Measurements from ENCODE around the gene NXPE3.

The NXPE3 gene

GRCh38 chr3:101851072-101851770 is 72.2 kb downstream of the NXPE3 start:
- no peaks in the 10 kb centered on the region for H3K4me1 ChIP-seq (ENCODE audit: control insufficient read depth, insufficient read depth, low read length)
- ChIA-PET POLR2A (no interaction called here), CTCF (interaction anchor here (1.0 to 1.5 kb wide), 4 partner anchors 37 to 378 kb away, joined by 3 to 7 read pairs (median 4); no protein-coding TSS in a partner anchor)
- H3K36me3 ChIP-seq (ENCODE audit: control insufficient read depth in 2 of 2, insufficient read depth in 1 of 2, low read length in 2 of 2), result peaks cover 17 to 47% of the 10 kb centered on the region in 2 experiments
- TF ChIP-seq ZFP3 (tag by site-specific recombination; IDR thresholded peaks at IDR 0.05; ENCODE audit: low read depth) (no peak), MYNN (tag by site-specific recombination; IDR thresholded peaks at IDR 0.05; ENCODE audit: borderline replicate concordance) (no peak)
- TF ChIP-seq, protein P1, sequence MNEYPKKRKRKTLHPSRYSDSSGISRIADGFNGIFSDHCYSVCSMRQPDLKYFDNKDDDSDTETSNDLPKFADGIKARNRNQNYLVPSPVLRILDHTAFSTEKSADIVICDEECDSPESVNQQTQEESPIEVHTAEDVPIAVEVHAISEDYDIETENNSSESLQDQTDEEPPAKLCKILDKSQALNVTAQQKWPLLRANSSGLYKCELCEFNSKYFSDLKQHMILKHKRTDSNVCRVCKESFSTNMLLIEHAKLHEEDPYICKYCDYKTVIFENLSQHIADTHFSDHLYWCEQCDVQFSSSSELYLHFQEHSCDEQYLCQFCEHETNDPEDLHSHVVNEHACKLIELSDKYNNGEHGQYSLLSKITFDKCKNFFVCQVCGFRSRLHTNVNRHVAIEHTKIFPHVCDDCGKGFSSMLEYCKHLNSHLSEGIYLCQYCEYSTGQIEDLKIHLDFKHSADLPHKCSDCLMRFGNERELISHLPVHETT (tag by site-specific recombination; IDR thresholded peaks at IDR 0.05), result no peak
- H3K4me3 ChIP-seq (ENCODE audit: low read depth, low read length), result peak overlapping the region; percentile 91
- H3K9me3 ChIP-seq (ENCODE audit: control insufficient read depth, insufficient read depth, low read depth, low read length), result no peaks in the 10 kb centered on the region
- H3K27ac ChIP-seq (ENCODE audit: extremely low read depth, low read depth, low read length), result no peak overlapping the region

GRCh38 chr3:101851850-101852714 is 73.1 kb downstream of the NXPE3 start:
- ChIA-PET POLR2A (no interaction called here), CTCF (interaction anchor here (1.0 to 1.5 kb wide), 4 partner anchors 38 to 377 kb away, joined by 3 to 7 read pairs (median 4); no protein-coding TSS in a partner anchor)
- peak; percentile 44 for TF ChIP-seq SCRT2 (tag by site-specific recombination; IDR thresholded peaks at IDR 0.05)
- TF ChIP-seq ZNF311 (tag by site-specific recombination; IDR thresholded peaks at IDR 0.05; ENCODE audit: borderline replicate concordance), result no peak
- Histone ChIP-seq H3K4me1 (ENCODE audit: control insufficient read depth, insufficient read depth, low read length) (no peaks in the 10 kb centered on the region), H3K36me3 (ENCODE audit: control insufficient read depth in 2 of 2, insufficient read depth in 1 of 2, low read length in 2 of 2) (peaks cover 24 to 56% of the 10 kb centered on the region in 2 experiments), H3K4me3 (ENCODE audit: low read depth, low read length) (no peak overlapping the region), H3K27ac (ENCODE audit: extremely low read depth, low read depth, low read length) (no peak overlapping the region), H3K9me3 (ENCODE audit: control insufficient read depth, insufficient read depth, low read depth, low read length) (no peaks in the 10 kb centered on the region)

- peaks cover 31 to 67% of the 10 kb centered on the region in 2 experiments for H3K36me3 ChIP-seq (ENCODE audit: control insufficient read depth in 2 of 2, insufficient read depth in 1 of 2, low read length in 2 of 2)
Observed at GRCh38 chr3:101852983-101853840, 74.2 kb downstream of the NXPE3 start.

More at GRCh38 chr3:101852983-101853840, 74.2 kb downstream of the NXPE3 start:
- Histone ChIP-seq H3K4me1 (ENCODE audit: control insufficient read depth, insufficient read depth, low read length) (no peaks in the 10 kb centered on the region), H3K4me3 (ENCODE audit: low read depth, low read length) (no peak overlapping the region), H3K9me3 (ENCODE audit: control insufficient read depth, insufficient read depth, low read depth, low read length) (no peaks in the 10 kb centered on the region), H3K27ac (ENCODE audit: extremely low read depth, low read depth, low read length) (no peak overlapping the region)
- no peak for TF ChIP-seq ZNF624 (tag by site-specific recombination; IDR thresholded peaks at IDR 0.05)
- TF ChIP-seq EGR2 (tag by site-specific recombination; IDR thresholded peaks at IDR 0.05; ENCODE audit: low read depth), result no peak
- TF ChIP-seq ZNF16 (tag by site-specific recombination; IDR thresholded peaks at IDR 0.05; ENCODE audit: low read depth), result no peak
- TF ChIP-seq ZNF664 (tag by site-specific recombination; IDR thresholded peaks at IDR 0.05), result no peak
- no peak for TF ChIP-seq ZFP3 (tag by site-specific recombination; IDR thresholded peaks at IDR 0.05; ENCODE audit: low read depth)
- no peak for TF ChIP-seq ZNF175 (tag by site-specific recombination; IDR thresholded peaks at IDR 0.05)
- TF ChIP-seq, protein P2, sequence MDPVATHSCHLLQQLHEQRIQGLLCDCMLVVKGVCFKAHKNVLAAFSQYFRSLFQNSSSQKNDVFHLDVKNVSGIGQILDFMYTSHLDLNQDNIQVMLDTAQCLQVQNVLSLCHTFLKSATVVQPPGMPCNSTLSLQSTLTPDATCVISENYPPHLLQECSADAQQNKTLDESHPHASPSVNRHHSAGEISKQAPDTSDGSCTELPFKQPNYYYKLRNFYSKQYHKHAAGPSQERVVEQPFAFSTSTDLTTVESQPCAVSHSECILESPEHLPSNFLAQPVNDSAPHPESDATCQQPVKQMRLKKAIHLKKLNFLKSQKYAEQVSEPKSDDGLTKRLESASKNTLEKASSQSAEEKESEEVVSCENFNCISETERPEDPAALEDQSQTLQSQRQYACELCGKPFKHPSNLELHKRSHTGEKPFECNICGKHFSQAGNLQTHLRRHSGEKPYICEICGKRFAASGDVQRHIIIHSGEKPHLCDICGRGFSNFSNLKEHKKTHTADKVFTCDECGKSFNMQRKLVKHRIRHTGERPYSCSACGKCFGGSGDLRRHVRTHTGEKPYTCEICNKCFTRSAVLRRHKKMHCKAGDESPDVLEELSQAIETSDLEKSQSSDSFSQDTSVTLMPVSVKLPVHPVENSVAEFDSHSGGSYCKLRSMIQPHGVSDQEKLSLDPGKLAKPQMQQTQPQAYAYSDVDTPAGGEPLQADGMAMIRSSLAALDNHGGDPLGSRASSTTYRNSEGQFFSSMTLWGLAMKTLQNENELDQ (tag by site-specific recombination; IDR thresholded peaks at IDR 0.05; ENCODE audit: low read depth), result no peak
- no peak for TF ChIP-seq ZNF341 (tag by site-specific recombination; IDR thresholded peaks at IDR 0.05; ENCODE audit: low read depth)
- no peak for TF ChIP-seq ZNF19 (tag by site-specific recombination; IDR thresholded peaks at IDR 0.05; ENCODE audit: low read depth)
- TF ChIP-seq ZNF350 (tag by site-specific recombination; IDR thresholded peaks at IDR 0.05), result no peak
- no peak for TF ChIP-seq ZNF488 (tag by site-specific recombination; IDR thresholded peaks at IDR 0.05)
- TF ChIP-seq, protein P3, sequence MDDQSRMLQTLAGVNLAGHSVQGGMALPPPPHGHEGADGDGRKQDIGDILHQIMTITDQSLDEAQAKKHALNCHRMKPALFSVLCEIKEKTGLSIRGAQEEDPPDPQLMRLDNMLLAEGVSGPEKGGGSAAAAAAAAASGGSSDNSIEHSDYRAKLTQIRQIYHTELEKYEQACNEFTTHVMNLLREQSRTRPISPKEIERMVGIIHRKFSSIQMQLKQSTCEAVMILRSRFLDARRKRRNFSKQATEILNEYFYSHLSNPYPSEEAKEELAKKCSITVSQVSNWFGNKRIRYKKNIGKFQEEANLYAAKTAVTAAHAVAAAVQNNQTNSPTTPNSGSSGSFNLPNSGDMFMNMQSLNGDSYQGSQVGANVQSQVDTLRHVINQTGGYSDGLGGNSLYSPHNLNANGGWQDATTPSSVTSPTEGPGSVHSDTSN (CRISPR knock-in tag; IDR thresholded peaks at IDR 0.05), result no peak
- TF ChIP-seq YY1 (tag by site-specific recombination; IDR thresholded peaks at IDR 0.05), result no peak
- no peak for TF ChIP-seq RBAK (tag by site-specific recombination; IDR thresholded peaks at IDR 0.05)
- TF ChIP-seq ZNF202 (tag by site-specific recombination; IDR thresholded peaks at IDR 0.05; ENCODE audit: borderline replicate concordance), result no peak
- no peak for TF ChIP-seq KLF9 (tag by site-specific recombination; IDR thresholded peaks at IDR 0.05; ENCODE audit: low read depth)
- POLR2A ChIA-PET, result no interaction called here
- CTCF ChIA-PET, result interaction anchor here (1.0 kb wide), 1 partner anchor 12 kb away, joined by 3 read pairs; no protein-coding TSS in a partner anchor
